ENCODE data around the gene ALDH3B1.

DNA sequence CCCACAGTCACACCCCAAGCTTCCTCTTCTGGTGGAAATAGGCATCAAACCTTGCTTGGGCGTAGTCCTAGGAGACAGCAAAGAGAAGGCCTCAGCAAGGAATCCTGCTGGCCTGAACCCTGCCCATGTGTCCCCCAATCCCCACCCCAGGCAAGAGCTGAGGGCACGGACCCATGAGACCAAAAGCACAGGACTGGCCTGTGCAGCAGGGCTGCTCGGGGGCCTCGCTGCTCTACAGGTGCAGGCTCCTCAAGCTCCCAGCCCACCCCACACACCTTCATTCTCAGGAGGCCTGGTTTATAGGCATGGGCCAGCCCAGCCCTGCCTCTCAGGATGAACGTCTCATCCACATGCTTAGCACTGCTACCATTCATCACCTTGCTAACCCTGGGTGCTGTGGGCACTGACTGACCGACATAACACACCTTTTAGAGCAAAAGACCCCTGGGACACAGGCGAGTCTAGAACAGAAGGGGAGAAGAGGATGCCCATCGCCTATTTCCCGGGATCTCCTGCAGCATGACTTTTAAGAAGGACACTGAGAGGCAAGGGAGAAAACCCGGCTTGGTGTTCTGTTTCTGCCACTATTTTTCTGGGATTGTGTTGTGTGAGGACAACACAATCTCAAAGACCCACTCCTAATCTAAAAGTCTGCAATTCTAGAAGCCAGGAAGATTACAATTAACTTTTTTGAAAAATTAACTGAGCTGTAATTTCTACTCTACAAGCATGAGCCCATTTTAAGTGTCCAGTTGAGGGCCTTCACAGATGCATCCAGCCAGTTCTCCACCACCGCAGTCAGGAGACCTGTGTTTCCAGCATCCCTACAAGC lies 44.1 kb downstream of the ALDH3B1 start:
- TF ChIP-seq, protein P1, sequence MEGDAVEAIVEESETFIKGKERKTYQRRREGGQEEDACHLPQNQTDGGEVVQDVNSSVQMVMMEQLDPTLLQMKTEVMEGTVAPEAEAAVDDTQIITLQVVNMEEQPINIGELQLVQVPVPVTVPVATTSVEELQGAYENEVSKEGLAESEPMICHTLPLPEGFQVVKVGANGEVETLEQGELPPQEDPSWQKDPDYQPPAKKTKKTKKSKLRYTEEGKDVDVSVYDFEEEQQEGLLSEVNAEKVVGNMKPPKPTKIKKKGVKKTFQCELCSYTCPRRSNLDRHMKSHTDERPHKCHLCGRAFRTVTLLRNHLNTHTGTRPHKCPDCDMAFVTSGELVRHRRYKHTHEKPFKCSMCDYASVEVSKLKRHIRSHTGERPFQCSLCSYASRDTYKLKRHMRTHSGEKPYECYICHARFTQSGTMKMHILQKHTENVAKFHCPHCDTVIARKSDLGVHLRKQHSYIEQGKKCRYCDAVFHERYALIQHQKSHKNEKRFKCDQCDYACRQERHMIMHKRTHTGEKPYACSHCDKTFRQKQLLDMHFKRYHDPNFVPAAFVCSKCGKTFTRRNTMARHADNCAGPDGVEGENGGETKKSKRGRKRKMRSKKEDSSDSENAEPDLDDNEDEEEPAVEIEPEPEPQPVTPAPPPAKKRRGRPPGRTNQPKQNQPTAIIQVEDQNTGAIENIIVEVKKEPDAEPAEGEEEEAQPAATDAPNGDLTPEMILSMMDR (IDR thresholded peaks at IDR 0.05): no peak
- no peak for TF ChIP-seq POLR2A (IDR thresholded peaks at IDR 0.05)

Measured in lower leg skin (tissue), 3 donors.